Stimulated activated CD8-positive, alpha-beta memory T cell treated with anti-CD3 and anti-CD28 coated beads, Interleukin-2, amount 100 ng/mL, for 48 hours (primary cell): ENCODE data around the gene ARL3.
"Not testable (repeated sequence)": the region's sequence is repeated elsewhere in the genome, so short reads cannot be mapped to it uniquely, and the experiment has no call there.

Source experiments
- DNase-seq, 2 donors: peaks; one replicate each; pipeline ENCODE4 v3.0.0-alpha.2; 2020; ENCODE audit warnings: low read depth in 2 of 2

The ARL3 gene

GRCh38 chr10:102735065-102735562 lies 20.9 kb upstream of the ARL3 start:
- no peak for DNase-seq

GRCh38 chr10:102732661-102733060 lies 18.5 kb upstream of the ARL3 start:
- DNase-seq: no peak

- DNase-seq: no peak
Observed at GRCh38 chr10:102731222-102731800, 17.1 kb upstream of the ARL3 start.

- peak; percentile 48 to 50 for DNase-seq
Observed at GRCh38 chr10:102729029-102730026, 15.1 kb upstream of the ARL3 start.

- no peak for DNase-seq
Observed at GRCh38 chr10:102727037-102727818, 13.0 kb upstream of the ARL3 start.

GRCh38 chr10:102726274-102726673 lies 12.1 kb upstream of the ARL3 start:
- no peak for DNase-seq

GRCh38 chr10:102723989-102724388 lies 9.8 kb upstream of the ARL3 start:
- DNase-seq: no peak

- no peak for DNase-seq
Observed at GRCh38 chr10:102721954-102722353, 7.8 kb upstream of the ARL3 start.

GRCh38 chr10:102720775-102721301 lies 6.6 kb upstream of the ARL3 start:
- no peak for DNase-seq

- DNase-seq: no peak
Observed at GRCh38 chr10:102720337-102720736, 6.1 kb upstream of the ARL3 start.

GRCh38 chr10:102718220-102718619 lies 4.0 kb upstream of the ARL3 start:
- DNase-seq: no peak

GRCh38 chr10:102716900-102717565 lies 2.8 kb upstream of the ARL3 start:
- not testable (repeated sequence) for DNase-seq

GRCh38 chr10:102715880-102716279 lies 1.7 kb upstream of the ARL3 start:
- no peak for DNase-seq

- DNase-seq: peak in 1 of 2 donors; percentile 22
Observed at GRCh38 chr10:102714621-102715455, 641 bp upstream of the ARL3 start, which contains the start of gene SFXN2. SFXN2 (plus strand) TSS chr10:102714636; CDS start chr10:102726637, 12,001 bp downstream.

- DNase-seq: no peak
Observed at GRCh38 chr10:102713539-102713813, 721 bp downstream of the ARL3 start.

- DNase-seq: no peak
Observed at GRCh38 chr10:102712843-102713538, 1.2 kb downstream of the ARL3 start.

GRCh38 chr10:102712089-102712488 lies 2.1 kb downstream of the ARL3 start:
- no peak for DNase-seq

GRCh38 chr10:102710609-102711008 lies 3.6 kb downstream of the ARL3 start:
- no peak for DNase-seq

- DNase-seq: no peak
Observed at GRCh38 chr10:102705531-102705930, 8.7 kb downstream of the ARL3 start.

GRCh38 chr10:102704915-102705314 lies 9.3 kb downstream of the ARL3 start:
- DNase-seq: no peak
